GM21381 (cell line): Measurements from ENCODE around the gene MLC1.

Source experiments
- ATAC-seq: cut with Tn5 transposase; IDR thresholded peaks from one replicate; pipeline ENCODE4 v1.9.1; 2021; ENCODE audit warnings: mild to moderate bottlenecking, moderate library complexity; ENCODE audit not compliant: unreplicated experiment

Gene MLC1

GRCh38 chr22:50040717-50041116, 44.5 kb downstream of the MLC1 start:
- ATAC-seq, result no peak

GRCh38 chr22:50039669-50040443, 45.4 kb downstream of the MLC1 start:
- ATAC-seq, result no peak

DNA sequence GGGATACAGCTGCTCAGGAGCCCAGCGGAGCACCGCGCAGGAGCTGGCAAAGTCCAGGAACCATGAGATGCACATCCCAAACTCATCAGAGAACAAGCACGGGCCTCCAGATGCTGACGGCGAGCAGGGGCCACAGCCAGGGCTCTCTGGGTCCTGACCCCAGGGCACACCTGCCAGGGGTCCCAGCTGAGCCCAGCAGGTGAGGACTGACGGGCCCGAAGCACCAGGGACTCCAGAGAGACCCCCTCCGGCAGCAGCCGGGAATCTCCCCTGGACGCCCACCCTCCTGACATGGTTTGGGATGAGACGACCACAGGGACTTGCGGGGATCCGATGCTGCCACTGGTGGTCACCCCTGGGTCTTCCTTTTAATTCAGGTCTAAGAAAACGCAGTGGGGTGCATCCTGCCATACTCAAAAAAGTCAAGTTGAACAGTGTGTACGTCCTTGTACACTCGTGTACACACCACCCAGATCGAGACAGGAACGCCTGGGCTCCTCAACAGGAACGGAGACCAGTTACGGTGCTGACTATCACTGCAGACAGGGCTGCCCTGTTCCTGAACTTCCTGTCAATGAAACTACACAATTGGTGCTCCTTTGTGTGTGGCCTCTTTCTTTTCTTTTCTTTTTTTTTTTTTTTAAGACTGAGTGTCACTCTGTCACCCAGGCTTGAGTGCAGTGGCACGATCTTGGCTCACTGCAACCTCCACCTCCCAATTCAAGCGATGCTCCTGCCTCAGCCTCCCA, 49.1 kb downstream of the MLC1 start:
- ATAC-seq, result no peak

DNA sequence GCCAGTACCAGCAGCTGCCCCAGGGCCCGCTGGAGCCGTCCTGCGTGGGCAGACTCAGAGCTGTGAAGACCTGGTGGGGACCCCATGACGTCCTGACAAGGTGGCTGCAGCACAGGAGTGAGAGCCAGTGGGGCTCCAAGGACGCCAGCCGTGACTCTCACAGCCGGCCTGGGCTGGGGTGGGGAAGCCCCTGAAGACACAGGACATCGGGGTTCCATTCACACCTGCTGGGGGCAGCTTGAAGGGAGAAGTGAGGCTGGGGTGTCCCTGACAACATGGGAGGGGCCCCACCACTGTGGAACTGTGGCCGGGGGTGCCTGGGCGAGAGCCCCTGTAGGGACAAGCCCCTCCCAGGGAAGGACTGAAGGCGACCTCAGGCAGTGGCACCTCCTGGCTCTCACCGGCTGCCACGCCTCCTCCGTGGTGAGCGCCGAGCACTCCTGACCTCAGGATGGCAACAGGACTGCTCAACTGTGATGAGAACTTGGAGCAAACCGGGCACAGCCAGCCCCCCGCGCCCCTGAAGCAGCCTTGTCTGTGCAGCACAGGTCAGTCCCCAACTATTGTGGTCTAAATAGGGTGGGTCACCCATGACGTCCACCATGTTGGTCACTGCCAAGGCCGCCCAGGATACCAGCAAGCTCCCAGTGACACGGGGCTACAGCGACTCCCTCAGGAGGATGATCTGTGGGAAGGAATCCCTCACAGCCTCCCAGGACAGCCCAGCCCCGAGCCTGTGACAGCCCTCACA, 49.9 kb downstream of the MLC1 start:
- ATAC-seq, result no peak

DNA sequence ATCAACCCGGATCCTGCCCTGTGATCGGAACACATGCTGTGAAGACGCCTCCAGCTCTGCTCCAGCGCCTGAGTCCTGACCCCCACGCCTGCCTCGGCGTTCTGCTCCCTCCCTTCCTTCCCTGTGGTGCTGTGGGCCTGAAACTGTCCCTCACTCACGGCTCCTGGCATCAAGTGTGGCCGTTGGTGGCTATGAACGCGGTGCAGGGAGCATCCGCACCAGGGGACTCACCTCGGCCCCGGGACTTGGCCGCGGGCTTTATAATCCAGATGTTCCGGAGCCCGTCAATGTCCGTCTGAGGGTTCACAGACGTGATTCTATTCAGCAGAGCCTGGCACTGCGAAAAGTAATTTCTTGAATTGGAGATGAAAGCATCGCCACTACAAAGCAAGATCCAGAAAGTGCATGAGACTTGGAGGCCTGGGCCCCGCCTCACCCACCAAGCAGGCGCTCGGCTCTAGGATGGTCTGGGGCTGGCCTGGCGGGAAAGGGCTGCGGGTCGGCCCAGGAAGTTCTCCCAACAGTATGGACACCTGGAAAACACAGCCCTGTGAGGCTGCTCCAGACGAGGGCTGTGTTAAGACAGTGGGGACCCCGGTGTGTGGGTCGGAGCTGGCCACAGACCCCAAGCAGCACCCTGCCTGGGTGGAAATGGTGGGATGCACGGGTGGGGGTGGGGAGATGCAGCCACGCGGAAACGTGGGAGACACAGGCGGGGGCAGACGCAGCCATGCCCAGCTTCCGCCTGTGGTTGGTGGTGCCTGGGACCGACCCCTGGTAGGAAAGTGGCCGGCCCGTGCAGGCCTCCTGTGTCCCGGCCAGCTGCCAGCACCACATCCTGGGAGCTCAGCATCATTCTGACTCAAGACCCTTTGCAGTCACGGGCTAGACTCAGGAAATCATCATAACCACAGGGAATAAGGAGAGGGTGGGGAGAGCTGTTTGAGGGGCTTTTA, 50.8 kb downstream of the MLC1 start:
- no peak for ATAC-seq

- no peak for ATAC-seq
These were observed 52.2 kb downstream of the MLC1 start for GRCh38 chr22:50032941-50033601.

- ATAC-seq, result no peak
These were observed 52.9 kb downstream of the MLC1 start for GRCh38 chr22:50032109-50032871.

DNA sequence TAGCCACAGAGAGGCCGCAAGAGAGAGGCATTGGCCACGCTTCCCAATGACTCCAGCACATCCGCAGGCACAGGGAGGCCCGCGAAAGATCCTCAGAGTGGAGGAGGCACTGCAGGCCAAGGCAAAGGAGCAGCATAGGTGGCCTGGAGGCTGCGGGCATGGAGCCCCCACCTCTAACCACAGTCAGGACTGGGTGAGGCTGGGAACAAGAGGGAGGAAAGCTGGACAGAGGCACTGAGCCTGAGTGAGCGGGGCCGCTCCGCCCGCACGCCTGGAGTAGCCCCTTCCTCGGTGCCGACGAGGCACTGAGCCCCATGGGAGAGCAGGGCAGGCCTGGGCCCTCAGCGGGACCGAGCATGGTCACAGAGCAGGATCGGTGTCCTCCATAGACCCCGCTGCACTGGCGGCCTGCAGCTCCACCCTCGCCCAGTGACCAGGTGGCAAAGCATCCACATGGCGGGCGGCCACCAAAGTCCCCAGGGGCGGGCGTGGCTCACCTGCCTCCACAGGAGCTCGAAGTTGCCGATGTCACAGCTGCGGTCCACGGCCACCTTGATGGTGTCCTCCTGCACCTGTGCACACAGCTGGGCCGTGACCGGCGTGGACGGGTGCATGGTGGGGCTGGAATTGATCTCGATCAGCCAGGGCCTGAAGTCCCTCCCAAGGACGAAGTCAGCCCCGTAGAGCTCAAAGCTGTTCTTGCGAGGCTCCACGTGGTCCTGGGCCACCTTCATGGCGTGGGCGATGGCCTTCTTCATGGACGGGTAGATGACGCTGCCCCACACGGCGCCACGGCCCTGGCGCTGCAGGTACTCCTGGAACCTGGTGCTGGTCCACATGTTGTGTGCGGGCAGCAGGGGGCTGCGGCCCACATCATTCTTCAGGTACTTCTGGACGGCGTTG, 53.8 kb downstream of the MLC1 start:
- no peak for ATAC-seq

- no peak for ATAC-seq
These were observed 54.7 kb downstream of the MLC1 start for GRCh38 chr22:50030297-50031188.

DNA sequence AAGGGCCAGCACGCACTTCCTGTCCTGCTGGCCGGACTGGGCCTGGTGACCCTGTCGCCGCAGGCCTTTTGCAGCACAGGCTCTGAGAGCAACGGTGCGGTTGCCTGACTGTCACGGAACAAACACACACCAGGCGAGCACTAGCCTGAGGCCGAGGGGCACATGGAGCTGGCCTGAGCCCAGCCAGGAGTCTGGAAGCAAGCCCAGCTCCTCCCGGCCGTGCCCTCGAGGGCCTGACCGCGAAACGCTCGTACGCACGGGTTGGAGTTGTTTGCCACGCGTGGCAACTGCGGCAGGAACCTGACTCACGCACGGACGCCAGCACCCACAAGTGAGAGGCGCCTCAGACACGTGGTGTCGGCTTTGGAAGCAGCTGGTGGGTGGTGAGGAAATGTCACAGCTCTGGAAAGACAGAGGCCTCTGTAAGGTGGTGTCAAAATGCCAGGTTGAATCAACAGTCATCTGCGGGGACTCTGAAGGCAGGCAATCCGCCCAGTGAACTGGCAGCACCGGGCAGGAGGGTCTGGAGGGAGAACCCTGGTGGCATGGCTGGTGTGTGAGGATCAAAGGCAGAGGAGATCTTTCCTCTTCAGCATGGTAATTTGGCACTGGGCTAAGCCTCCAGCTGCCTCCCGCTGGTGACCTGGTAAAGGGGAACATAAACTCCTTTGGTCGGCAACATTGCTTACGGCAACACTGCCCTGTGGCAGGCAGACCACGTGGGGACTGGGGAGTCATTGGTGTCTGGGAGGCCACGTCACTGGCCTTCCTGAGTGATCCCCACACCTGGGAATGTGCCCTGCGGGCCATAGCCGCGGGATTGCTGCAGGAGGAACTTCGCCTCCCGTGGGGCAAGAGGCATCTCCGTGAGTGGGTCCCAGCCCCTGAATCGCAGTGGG, 57.3 kb downstream of the MLC1 start:
- no peak for ATAC-seq

DNA sequence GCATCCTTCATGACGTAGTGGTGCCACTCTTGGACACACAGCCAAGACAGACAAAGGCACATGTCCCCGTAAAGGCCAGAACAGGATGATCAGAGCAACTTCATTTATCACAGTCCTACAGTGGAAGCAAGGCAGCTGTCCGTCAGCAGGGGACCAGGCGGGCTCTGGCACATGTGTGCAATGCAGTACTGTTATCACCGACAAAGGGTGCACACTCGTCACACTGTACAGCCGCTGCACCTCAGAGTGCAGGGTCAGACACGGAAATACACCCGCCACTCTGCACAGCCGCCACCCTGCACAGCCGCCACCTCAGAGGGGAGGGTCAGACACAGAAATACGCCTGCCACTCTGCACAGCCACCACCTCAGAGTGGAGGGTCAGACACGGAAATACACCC, 59.2 kb downstream of the MLC1 start:
- ATAC-seq, result no peak

DNA sequence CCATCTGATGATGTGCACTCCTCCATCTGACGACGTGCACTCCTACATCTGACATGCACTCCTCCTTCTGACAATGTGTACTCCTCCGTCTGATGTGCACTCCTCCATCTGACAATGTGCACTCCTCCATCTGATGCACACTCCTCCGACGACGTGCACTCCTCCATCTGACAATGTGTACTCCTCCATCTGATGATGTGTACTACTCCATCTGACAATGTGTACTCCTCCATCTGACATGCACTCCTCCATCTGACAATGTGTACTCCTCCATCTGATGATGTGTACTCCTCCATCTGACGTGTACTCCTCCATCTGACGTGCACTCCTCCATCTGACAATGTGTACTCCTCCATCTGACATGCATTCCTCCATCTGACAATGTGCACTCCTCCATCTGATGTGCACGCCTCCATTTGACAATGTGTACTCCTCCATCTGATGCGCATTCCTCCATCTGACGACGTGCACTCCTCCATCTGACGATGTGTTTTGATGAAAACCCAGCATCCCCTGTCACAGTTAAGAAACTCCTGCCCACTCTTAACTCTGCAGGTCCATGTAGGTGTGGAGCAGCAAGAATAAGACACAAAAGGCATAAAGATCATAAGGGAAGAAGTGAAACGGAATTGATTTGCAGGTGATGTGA, 62.9 kb downstream of the MLC1 start:
- ATAC-seq, result no peak

DNA sequence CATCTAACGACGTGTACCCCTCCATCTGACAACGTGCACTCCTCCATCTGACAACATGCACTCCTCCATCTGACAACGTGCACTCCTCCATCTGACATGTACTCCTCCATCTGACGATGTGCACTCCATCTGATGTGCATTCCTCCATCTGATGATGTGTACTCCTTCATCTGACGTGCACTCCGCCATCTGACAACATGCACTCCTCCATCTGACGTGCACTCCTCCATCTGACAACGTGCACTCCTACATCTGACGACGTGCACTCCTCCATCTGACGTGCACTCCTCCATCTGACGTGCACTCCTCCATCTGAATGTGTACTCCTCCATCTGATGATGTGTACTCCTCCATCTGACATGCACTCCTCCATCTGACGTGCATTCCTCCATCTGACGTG, 64.6 kb downstream of the MLC1 start:
- no peak for ATAC-seq

DNA sequence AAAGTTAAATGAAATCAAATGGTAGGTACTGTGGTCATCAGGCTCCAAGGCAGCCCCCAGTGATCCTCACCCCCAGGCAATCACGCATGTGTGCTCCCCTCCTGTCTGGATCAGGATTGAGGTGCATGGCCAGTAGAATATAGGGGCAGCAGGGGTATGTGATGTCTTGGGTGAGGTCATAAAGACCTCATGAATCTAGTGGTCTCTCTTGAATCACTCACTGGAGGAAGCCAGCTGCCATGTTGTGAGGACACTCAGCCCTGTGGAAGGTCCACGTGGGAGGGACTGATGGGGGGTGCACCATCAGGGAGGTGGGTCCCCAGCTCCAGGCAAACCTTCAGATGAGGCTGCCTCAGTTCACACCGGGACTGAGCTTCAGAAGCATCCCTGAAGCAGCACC, 65.9 kb downstream of the MLC1 start:
- ATAC-seq, result no peak

DNA sequence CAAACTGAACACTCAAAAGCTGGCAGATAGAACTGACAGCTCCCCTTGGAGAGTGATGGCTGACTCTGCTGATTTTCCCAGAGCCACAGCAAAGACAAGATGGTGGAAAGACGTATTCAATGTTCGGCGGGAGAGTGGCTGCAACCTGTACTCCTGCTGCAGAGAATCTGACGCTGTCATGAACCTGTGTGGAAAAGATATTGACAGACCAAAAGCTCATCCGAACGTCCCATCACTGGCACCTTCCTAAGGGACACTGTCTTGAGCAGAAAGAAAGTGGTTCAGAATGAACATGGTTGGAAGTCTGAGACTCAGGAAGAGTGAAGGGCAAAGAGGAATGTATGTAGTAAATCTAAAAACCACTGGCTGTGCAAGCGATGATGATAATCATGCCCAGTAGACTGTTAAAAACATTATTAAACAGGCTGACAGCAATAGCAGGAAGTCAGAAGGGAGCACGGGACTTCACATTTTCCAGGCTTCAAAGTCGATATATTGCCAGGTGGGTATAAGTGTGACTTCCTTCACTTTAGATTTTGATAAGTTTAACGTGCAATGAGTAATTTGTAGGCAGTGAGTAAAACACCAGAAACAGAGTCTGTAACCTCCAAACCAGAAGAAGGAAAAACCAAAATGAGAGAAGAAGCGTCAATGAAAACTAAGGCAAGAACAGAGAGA, 66.5 kb downstream of the MLC1 start:
- ATAC-seq, result no peak
